Glutamatergic neuron (in vitro differentiated cells): ENCODE measurements around the gene FRMD4A. TPM values are rescaled to one million over a fixed set of nuclear protein-coding genes. Genes with fewer than 3 reads are reported as not detected.

Experiments
- DNase-seq: peaks from one replicate; pipeline ENCODE4 v3.0.0; 2022
- H3K27ac Mint-ChIP-seq: one replicate; pipeline ENCODE4 v1.8.0; 2020; ENCODE audit warnings: mild to moderate bottlenecking, mixed read lengths, inconsistent platforms; ENCODE audit not compliant: unreplicated experiment
- H3K27me3 Mint-ChIP-seq: one replicate; pipeline ENCODE4 v1.8.0; 2020; ENCODE audit warnings: mild to moderate bottlenecking, moderate library complexity, mixed read lengths, inconsistent platforms; ENCODE audit not compliant: unreplicated experiment
- H3K36me3 Mint-ChIP-seq: one replicate; pipeline ENCODE4 v1.8.0; 2020; ENCODE audit warnings: mild to moderate bottlenecking, mixed read lengths, inconsistent platforms; ENCODE audit not compliant: unreplicated experiment
- H3K4me1 Mint-ChIP-seq: one replicate; pipeline ENCODE4 v1.8.0; 2020; ENCODE audit warnings: mild to moderate bottlenecking, low read depth, mixed read lengths, inconsistent platforms; ENCODE audit not compliant: unreplicated experiment
- H3K4me3 Mint-ChIP-seq: one replicate; pipeline ENCODE4 v1.8.0; 2020; ENCODE audit warnings: mild to moderate bottlenecking, mixed read lengths, inconsistent platforms; ENCODE audit not compliant: unreplicated experiment
- H3K9me3 Mint-ChIP-seq: one replicate; pipeline ENCODE4 v1.8.0; 2020; ENCODE audit warnings: mild to moderate bottlenecking, moderate library complexity, mixed read lengths, inconsistent platforms; ENCODE audit not compliant: unreplicated experiment
- CTCF ChIP-seq: fragments of 200-600 bp; sonication (generic); IDR thresholded peaks from one replicate; pipeline ENCODE4 v1.5.0; 2021; ENCODE audit not compliant: partially characterized antibody, unreplicated experiment
- total RNA-seq: library from RNA; stranded (reverse); fragmentation: NEBNext Ultra II Directional; extraction: Animal tissue kit (Norgen Biotek cat#: 25700); gene quantifications from one replicate; pipeline ENCODE4 v1.2.1, GENCODE V29; 2021; ENCODE audit not compliant: unreplicated experiment

Gene FRMD4A
- total RNA-seq, 1 donor from 2014 or later = 70.6 TPM

GRCh38 chr10:13631594-13631993 lies 699.1 kb downstream of the FRMD4A start:
- Mint-ChIP-seq H3K4me3 (no peak overlapping the region), H3K27ac (peak overlapping the region; percentile 11), H3K27me3 (peaks cover 2% of the 10 kb centered on the region), H3K36me3 (no peaks in the 10 kb centered on the region), H3K9me3 (peaks cover 4% of the 10 kb centered on the region), H3K4me1 (peaks cover 37% of the 10 kb centered on the region)
- DNase-seq = no peak
- no peak for TF ChIP-seq CTCF

- DNase-seq = no peak
- Mint-ChIP-seq H3K9me3 (peaks cover 4% of the 10 kb centered on the region), H3K27me3 (peaks cover 2% of the 10 kb centered on the region), H3K36me3 (no peaks in the 10 kb centered on the region), H3K4me3 (no peak overlapping the region), H3K4me1 (peaks cover 35% of the 10 kb centered on the region), H3K27ac (no peak overlapping the region)
- TF ChIP-seq CTCF = no peak
Measured at GRCh38 chr10:13630231-13630630, 700.5 kb downstream of the FRMD4A start.

- DNase-seq = no peak
- no peak for TF ChIP-seq CTCF
- peaks cover 27% of the 10 kb centered on the region for H3K4me1 Mint-ChIP-seq
- no peak overlapping the region for H3K27ac Mint-ChIP-seq
- H3K36me3 Mint-ChIP-seq = no peaks in the 10 kb centered on the region
- peaks cover 2% of the 10 kb centered on the region for H3K27me3 Mint-ChIP-seq
- no peak overlapping the region for H3K4me3 Mint-ChIP-seq
- H3K9me3 Mint-ChIP-seq = peaks cover 2% of the 10 kb centered on the region
Measured at GRCh38 chr10:13629116-13629515, 701.6 kb downstream of the FRMD4A start.

GRCh38 chr10:13628661-13629060 lies 702.1 kb downstream of the FRMD4A start:
- H3K4me3 Mint-ChIP-seq = no peak overlapping the region
- H3K4me1 Mint-ChIP-seq = peaks cover 25% of the 10 kb centered on the region
- no peak for DNase-seq
- H3K27ac Mint-ChIP-seq = no peak overlapping the region
- no peaks in the 10 kb centered on the region for H3K36me3 Mint-ChIP-seq
- no peak for TF ChIP-seq CTCF
- peaks cover 2% of the 10 kb centered on the region for H3K9me3 Mint-ChIP-seq
- peaks cover 2% of the 10 kb centered on the region for H3K27me3 Mint-ChIP-seq

- Mint-ChIP-seq H3K27ac (no peak overlapping the region), H3K4me1 (peaks cover 15% of the 10 kb centered on the region), H3K4me3 (no peak overlapping the region), H3K27me3 (no peaks in the 10 kb centered on the region), H3K36me3 (no peaks in the 10 kb centered on the region), H3K9me3 (peaks cover 2% of the 10 kb centered on the region)
- TF ChIP-seq CTCF = no peak
- no peak for DNase-seq
Measured at GRCh38 chr10:13627459-13628310, 703.0 kb downstream of the FRMD4A start.
